Measurements from ENCODE around the gene CRKL. TPM values are rescaled to one million over a fixed set of nuclear protein-coding genes. Genes with fewer than 3 reads are reported as not detected.

CRKL gene
- total RNA-seq, 1 experiment from 2014 or later = 106 TPM

GRCh38 chr22:20994902-20995241 lies 77.7 kb downstream of the CRKL start:
- no CpG with 5 or more reads among the region's 10 CpGs for WGBS (ENCODE audit: extremely low coverage, insufficient read length, low lambda C conversion rate)
- H2AFZ ChIP-seq (ENCODE audit: low read length) = no peak overlapping the region
- TF ChIP-seq CTCF (conservative IDR thresholded peaks at IDR 0.05) = no peak

More at GRCh38 chr22:20994902-20995241, 77.7 kb downstream of the CRKL start:
- H3K4me2 ChIP-seq (ENCODE audit: insufficient read depth, insufficient read length, low read length) = no peak overlapping the region
- H3K4ac ChIP-seq (ENCODE audit: low read depth, low read length) = no peak overlapping the region
- no peak overlapping the region for H4K5ac ChIP-seq (ENCODE audit: insufficient read length, low read depth, low read length)
- DNase-seq = no peak
- H3K23ac ChIP-seq (ENCODE audit: insufficient read length, low read depth, low read length) = no peak overlapping the region
- H3K14ac ChIP-seq (ENCODE audit: insufficient read depth, low read length) = no peak overlapping the region
- Mint-ChIP-seq H3K27ac (no peak overlapping the region), H3K9me3 (no peaks in the 10 kb centered on the region), H3K36me3 (ENCODE audit: insufficient read depth in 1 of 3, low read depth in 3 of 3) (peaks cover 2 to 26% (median 8%) of the 10 kb centered on the region in 3 experiments; a peak in 6 of 7 replicates), H3K27me3 (ENCODE audit: low read depth) (no peaks in the 10 kb centered on the region), H3K4me1 (0 out of 4 replicates have a peak, but pooled peaks cover 0 to 2% of the 10 kb centered on the region in 2 experiments), H3K4me3 (no peak overlapping the region)
- H2BK12ac ChIP-seq (ENCODE audit: insufficient read length, low read depth, low read length) = no peak overlapping the region
- no peak overlapping the region for H3K9ac ChIP-seq (ENCODE audit: extremely low read depth, insufficient read length, low read length)
- no peaks in the 10 kb centered on the region for H3K23me2 ChIP-seq (ENCODE audit: insufficient read length, low read depth, low read length, poor library complexity, severe bottlenecking)
- H2BK120ac ChIP-seq (ENCODE audit: low read depth, low read length, poor library complexity, severe bottlenecking) = no peak overlapping the region
- H3K4me1 ChIP-seq (ENCODE audit: insufficient read depth, low read length) = no peaks in the 10 kb centered on the region
- H3K18ac ChIP-seq (ENCODE audit: insufficient read length, low read depth, low read length) = no peak overlapping the region
- H4K91ac ChIP-seq (ENCODE audit: insufficient read length, low read depth, low read length) = no peak overlapping the region
- H3K79me2 ChIP-seq (ENCODE audit: insufficient read depth, low read length) = no peaks in the 10 kb centered on the region
- no peak overlapping the region for H2BK15ac ChIP-seq (ENCODE audit: low read depth, low read length)
- H3T11ph ChIP-seq (ENCODE audit: low read length) = no peak overlapping the region
- H2BK5ac ChIP-seq (ENCODE audit: insufficient read length, low read length) = no peak overlapping the region
- H3K79me1 ChIP-seq (ENCODE audit: insufficient read depth, low read depth, low read length, poor library complexity, severe bottlenecking) = no peaks in the 10 kb centered on the region
- no peaks in the 10 kb centered on the region for H3K27me3 ChIP-seq (ENCODE audit: insufficient read depth, low read length)
- no peak overlapping the region for H4K8ac ChIP-seq (replicated peaks; ENCODE audit: insufficient read length, low read depth, low read length)
- no peaks in the 10 kb centered on the region for H3K9me3 ChIP-seq (ENCODE audit: control insufficient read depth, low read depth, low read length)
- H2AK5ac ChIP-seq (ENCODE audit: insufficient read length, low read length) = no peak overlapping the region
- H3K56ac ChIP-seq (ENCODE audit: insufficient read length, low read depth, low read length) = no peak overlapping the region
- no peaks in the 10 kb centered on the region for H4K20me1 ChIP-seq (ENCODE audit: control insufficient read depth, insufficient read depth, insufficient read length)
- no peak overlapping the region for H3K27ac ChIP-seq (ENCODE audit: insufficient read length, low read depth, low read length)
- no peak overlapping the region for H2BK20ac ChIP-seq (ENCODE audit: low read depth, low read length, poor library complexity, severe bottlenecking)
